ENCODE measurements around the gene LILRB5.
"Not testable (repeated sequence)": the region's sequence is repeated elsewhere in the genome, so short reads cannot be mapped to it uniquely, and the experiment has no call there.

LILRB5 gene

GRCh38 chr19:54242234-54242633 is 14.8 kb downstream of the LILRB5 start:
- not testable (repeated sequence) for H3K36me3 ChIP-seq (ENCODE audit: insufficient read depth, low read length); H3K4me1 ChIP-seq (ENCODE audit: control insufficient read depth, insufficient read depth, low read length, unreplicated experiment); H3K4me3 ChIP-seq (ENCODE audit: low read depth, low read length); H3K27me3 ChIP-seq (ENCODE audit: insufficient read depth, low read length); H2AFZ ChIP-seq (ENCODE audit: low read length, unreplicated experiment); H3K27ac ChIP-seq (ENCODE audit: low read depth, low read length); H3K79me2 ChIP-seq (ENCODE audit: control insufficient read depth, insufficient read depth, low read length, unreplicated experiment)

- H3K4me1 ChIP-seq (ENCODE audit: control insufficient read depth, insufficient read depth, low read length, unreplicated experiment); H3K79me2 ChIP-seq (ENCODE audit: control insufficient read depth, insufficient read depth, low read length, unreplicated experiment); H2AFZ ChIP-seq (ENCODE audit: low read length, unreplicated experiment); H3K4me3 ChIP-seq (ENCODE audit: low read depth, low read length); H3K27me3 ChIP-seq (ENCODE audit: insufficient read depth, low read length); H3K36me3 ChIP-seq (ENCODE audit: insufficient read depth, low read length); H3K27ac ChIP-seq (ENCODE audit: low read depth, low read length): not testable (repeated sequence)
These were observed 16.4 kb downstream of the LILRB5 start for GRCh38 chr19:54240372-54241336.

- not testable (repeated sequence) for H3K27ac ChIP-seq (ENCODE audit: low read depth, low read length); H3K4me1 ChIP-seq (ENCODE audit: control insufficient read depth, insufficient read depth, low read length, unreplicated experiment); H3K36me3 ChIP-seq (ENCODE audit: insufficient read depth, low read length); H2AFZ ChIP-seq (ENCODE audit: low read length, unreplicated experiment); H3K79me2 ChIP-seq (ENCODE audit: control insufficient read depth, insufficient read depth, low read length, unreplicated experiment); H3K4me3 ChIP-seq (ENCODE audit: low read depth, low read length)
- peaks cover 10% of the 10 kb centered on the region; the same call in 1 of the 2 replicates for H3K27me3 ChIP-seq (ENCODE audit: insufficient read depth, low read length)
These were observed 17.3 kb downstream of the LILRB5 start for GRCh38 chr19:54239491-54240371.

GRCh38 chr19:54233941-54234340 is 23.1 kb downstream of the LILRB5 start:
- H3K79me2 ChIP-seq (ENCODE audit: control insufficient read depth, insufficient read depth, low read length, unreplicated experiment), result no peaks in the 10 kb centered on the region
- no peak overlapping the region for H2AFZ ChIP-seq (ENCODE audit: low read length, unreplicated experiment)
- H3K4me1 ChIP-seq (ENCODE audit: control insufficient read depth, insufficient read depth, low read length, unreplicated experiment), result no peaks in the 10 kb centered on the region
- no peak overlapping the region for H3K4me3 ChIP-seq (ENCODE audit: low read depth, low read length)
- H3K36me3 ChIP-seq (ENCODE audit: insufficient read depth, low read length), result no peaks in the 10 kb centered on the region
- H3K27me3 ChIP-seq (ENCODE audit: insufficient read depth, low read length), result peaks cover 17% of the 10 kb centered on the region; the same call in 1 of the 2 replicates
- H3K27ac ChIP-seq (ENCODE audit: low read depth, low read length), result no peak overlapping the region

- peaks cover 17% of the 10 kb centered on the region; the same call in 1 of the 2 replicates for H3K27me3 ChIP-seq (ENCODE audit: insufficient read depth, low read length)
- no peak overlapping the region for H2AFZ ChIP-seq (ENCODE audit: low read length, unreplicated experiment)
- no peak overlapping the region for H3K4me3 ChIP-seq (ENCODE audit: low read depth, low read length)
- H3K4me1 ChIP-seq (ENCODE audit: control insufficient read depth, insufficient read depth, low read length, unreplicated experiment), result no peaks in the 10 kb centered on the region
- no peaks in the 10 kb centered on the region for H3K36me3 ChIP-seq (ENCODE audit: insufficient read depth, low read length)
- H3K27ac ChIP-seq (ENCODE audit: low read depth, low read length), result no peak overlapping the region
- H3K79me2 ChIP-seq (ENCODE audit: control insufficient read depth, insufficient read depth, low read length, unreplicated experiment), result no peaks in the 10 kb centered on the region
These were observed 25.8 kb downstream of the LILRB5 start for GRCh38 chr19:54231077-54231931.

- no peak overlapping the region for H2AFZ ChIP-seq (ENCODE audit: low read length, unreplicated experiment)
- no peak overlapping the region for H3K4me3 ChIP-seq (ENCODE audit: low read depth, low read length)
- no peaks in the 10 kb centered on the region for H3K79me2 ChIP-seq (ENCODE audit: control insufficient read depth, insufficient read depth, low read length, unreplicated experiment)
- no peak overlapping the region for H3K27ac ChIP-seq (ENCODE audit: low read depth, low read length)
- peaks cover 9% of the 10 kb centered on the region; the same call in 1 of the 2 replicates for H3K27me3 ChIP-seq (ENCODE audit: insufficient read depth, low read length)
- no peaks in the 10 kb centered on the region for H3K36me3 ChIP-seq (ENCODE audit: insufficient read depth, low read length)
- H3K4me1 ChIP-seq (ENCODE audit: control insufficient read depth, insufficient read depth, low read length, unreplicated experiment), result no peaks in the 10 kb centered on the region
These were observed 27.0 kb downstream of the LILRB5 start for GRCh38 chr19:54230031-54230430.

- Histone ChIP-seq H3K27me3 (ENCODE audit: insufficient read depth, low read length) (peaks cover under 1% of the 10 kb centered on the region; the same call in 1 of the 2 replicates), H3K36me3 (ENCODE audit: insufficient read depth, low read length) (no peaks in the 10 kb centered on the region), H3K4me3 (ENCODE audit: low read depth, low read length) (no peak overlapping the region), H3K4me1 (ENCODE audit: control insufficient read depth, insufficient read depth, low read length, unreplicated experiment) (no peaks in the 10 kb centered on the region), H3K27ac (ENCODE audit: low read depth, low read length) (no peak overlapping the region), H2AFZ (ENCODE audit: low read length, unreplicated experiment) (no peak overlapping the region), H3K79me2 (ENCODE audit: control insufficient read depth, insufficient read depth, low read length, unreplicated experiment) (no peaks in the 10 kb centered on the region)
These were observed 27.9 kb downstream of the LILRB5 start for GRCh38 chr19:54229146-54229545.

GRCh38 chr19:54224619-54225018 is 32.5 kb downstream of the LILRB5 start:
- not testable (repeated sequence) for H3K79me2 ChIP-seq (ENCODE audit: control insufficient read depth, insufficient read depth, low read length, unreplicated experiment); H2AFZ ChIP-seq (ENCODE audit: low read length, unreplicated experiment); H3K27ac ChIP-seq (ENCODE audit: low read depth, low read length); H3K36me3 ChIP-seq (ENCODE audit: insufficient read depth, low read length); H3K4me3 ChIP-seq (ENCODE audit: low read depth, low read length); H3K4me1 ChIP-seq (ENCODE audit: control insufficient read depth, insufficient read depth, low read length, unreplicated experiment); H3K27me3 ChIP-seq (ENCODE audit: insufficient read depth, low read length)

- H3K27me3 ChIP-seq (ENCODE audit: insufficient read depth, low read length); H3K27ac ChIP-seq (ENCODE audit: low read depth, low read length); H3K36me3 ChIP-seq (ENCODE audit: insufficient read depth, low read length); H2AFZ ChIP-seq (ENCODE audit: low read length, unreplicated experiment); H3K4me1 ChIP-seq (ENCODE audit: control insufficient read depth, insufficient read depth, low read length, unreplicated experiment); H3K4me3 ChIP-seq (ENCODE audit: low read depth, low read length); H3K79me2 ChIP-seq (ENCODE audit: control insufficient read depth, insufficient read depth, low read length, unreplicated experiment): not testable (repeated sequence)
These were observed 33.2 kb downstream of the LILRB5 start for GRCh38 chr19:54223937-54224281.

GRCh38 chr19:54223277-54223936 is 33.7 kb downstream of the LILRB5 start:
- H3K27ac ChIP-seq (ENCODE audit: low read depth, low read length); H3K36me3 ChIP-seq (ENCODE audit: insufficient read depth, low read length); H3K79me2 ChIP-seq (ENCODE audit: control insufficient read depth, insufficient read depth, low read length, unreplicated experiment); H3K4me3 ChIP-seq (ENCODE audit: low read depth, low read length); H2AFZ ChIP-seq (ENCODE audit: low read length, unreplicated experiment); H3K27me3 ChIP-seq (ENCODE audit: insufficient read depth, low read length); H3K4me1 ChIP-seq (ENCODE audit: control insufficient read depth, insufficient read depth, low read length, unreplicated experiment): not testable (repeated sequence)

All from ACC112 (cell line).